NAMALWA (cell line): Measurements from ENCODE around the gene PKN3.

Experiments
- DNase-seq: peaks from one replicate; pipeline ENCODE4 v3.0.0-alpha.2; 2015; ENCODE audit warnings: low spot score

PKN3 gene

DNA sequence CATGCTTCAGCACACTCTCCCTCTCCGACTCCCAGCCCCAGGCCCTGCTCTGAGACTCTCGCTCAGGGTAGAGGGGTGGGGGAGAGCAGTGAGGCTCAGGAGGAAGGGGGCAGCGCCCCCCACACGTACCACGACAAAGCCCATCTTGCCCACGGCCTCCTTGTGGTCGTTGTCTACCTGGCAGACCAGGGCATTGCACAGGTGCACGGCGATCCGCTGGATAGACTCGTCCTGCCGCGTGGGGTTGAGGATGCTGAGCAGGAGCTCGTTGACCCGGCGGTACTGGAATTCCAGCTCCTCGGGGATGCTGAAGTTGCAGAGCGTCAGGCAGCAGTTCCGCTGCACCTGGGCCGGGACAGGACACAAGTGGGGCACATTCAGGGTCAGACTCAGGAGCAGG is 40.1 kb downstream of the PKN3 start:
- DNase-seq = no peak

- DNase-seq = no peak
These were observed 41.1 kb downstream of the PKN3 start for GRCh38 chr9:128743421-128743820.

DNA sequence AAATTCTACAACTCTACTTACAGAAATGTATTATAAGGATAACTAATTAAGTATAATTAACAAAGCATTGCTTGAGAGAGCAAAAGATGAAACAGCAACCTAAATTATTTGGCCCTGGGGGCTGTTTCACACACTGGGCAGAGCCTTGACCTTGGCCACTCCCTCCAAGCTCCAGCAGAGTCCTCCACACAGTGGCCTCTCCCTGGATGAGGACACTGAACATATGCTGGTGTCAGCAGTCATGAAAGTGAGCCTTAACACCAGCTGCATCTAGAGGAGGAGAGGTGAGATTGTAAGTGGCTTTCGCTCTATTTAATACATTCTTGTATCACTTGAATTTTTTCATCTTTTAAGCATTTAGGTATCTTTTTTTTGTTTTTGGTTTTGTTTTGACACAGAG is 44.9 kb downstream of the PKN3 start:
- DNase-seq = no peak

GRCh38 chr9:128750926-128751595 is 48.8 kb downstream of the PKN3 start:
- no peak for DNase-seq

- DNase-seq = no peak
These were observed 51.3 kb downstream of the PKN3 start for GRCh38 chr9:128753627-128754026.

GRCh38 chr9:128757602-128758001 is 55.3 kb downstream of the PKN3 start:
- no peak for DNase-seq

GRCh38 chr9:128762671-128763449 is 60.6 kb downstream of the PKN3 start:
- DNase-seq = no peak

DNA sequence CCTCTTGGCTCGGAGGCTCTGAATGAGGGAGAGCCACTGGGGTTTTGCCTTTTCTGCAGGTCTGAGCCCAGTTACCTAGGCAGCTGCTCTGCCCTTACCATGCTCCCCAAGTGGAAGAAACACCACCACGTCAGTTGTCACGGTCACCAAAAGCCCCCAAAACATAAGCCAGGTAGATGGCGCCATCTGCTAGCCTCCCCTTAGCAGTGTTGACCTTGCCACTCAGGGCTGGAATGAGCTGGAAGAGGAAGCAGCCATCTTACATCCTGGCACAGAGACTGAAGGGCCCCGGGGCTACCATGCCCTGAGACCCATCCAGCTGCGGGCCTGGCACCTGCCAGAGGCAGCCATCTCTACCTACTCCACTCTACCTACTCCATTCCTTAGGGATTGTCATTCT is 62.1 kb downstream of the PKN3 start:
- peak; percentile 30 for DNase-seq

- DNase-seq = no peak
These were observed 63.2 kb downstream of the PKN3 start for GRCh38 chr9:128765499-128765898.

- no peak for DNase-seq
These were observed 66.3 kb downstream of the PKN3 start for GRCh38 chr9:128768606-128769005.
